ENCODE measurements around the gene FBLN2. TPM values are rescaled to one million over a fixed set of nuclear protein-coding genes. Genes with fewer than 3 reads are reported as not detected.
A peak's percentile ranks its signal among the peaks of the same experiment; 100 is the strongest.

The FBLN2 gene
- total and polyA plus RNA-seq, 7 donors = 12.8 to 59.4 (median 24.9) TPM

GRCh38 chr3:13648060-13649001 lies 99.4 kb downstream of the FBLN2 start:
- Histone ChIP-seq H3K27me3 (ENCODE audit: insufficient read depth in 3 of 3, low read length in 2 of 3) (peaks cover 0 to 9% (median 0%) of the 10 kb centered on the region in 3 donors), H3K4me3 (no peak overlapping the region)
- peak; percentile 80 to 90 (median 84) for ATAC-seq

DNA sequence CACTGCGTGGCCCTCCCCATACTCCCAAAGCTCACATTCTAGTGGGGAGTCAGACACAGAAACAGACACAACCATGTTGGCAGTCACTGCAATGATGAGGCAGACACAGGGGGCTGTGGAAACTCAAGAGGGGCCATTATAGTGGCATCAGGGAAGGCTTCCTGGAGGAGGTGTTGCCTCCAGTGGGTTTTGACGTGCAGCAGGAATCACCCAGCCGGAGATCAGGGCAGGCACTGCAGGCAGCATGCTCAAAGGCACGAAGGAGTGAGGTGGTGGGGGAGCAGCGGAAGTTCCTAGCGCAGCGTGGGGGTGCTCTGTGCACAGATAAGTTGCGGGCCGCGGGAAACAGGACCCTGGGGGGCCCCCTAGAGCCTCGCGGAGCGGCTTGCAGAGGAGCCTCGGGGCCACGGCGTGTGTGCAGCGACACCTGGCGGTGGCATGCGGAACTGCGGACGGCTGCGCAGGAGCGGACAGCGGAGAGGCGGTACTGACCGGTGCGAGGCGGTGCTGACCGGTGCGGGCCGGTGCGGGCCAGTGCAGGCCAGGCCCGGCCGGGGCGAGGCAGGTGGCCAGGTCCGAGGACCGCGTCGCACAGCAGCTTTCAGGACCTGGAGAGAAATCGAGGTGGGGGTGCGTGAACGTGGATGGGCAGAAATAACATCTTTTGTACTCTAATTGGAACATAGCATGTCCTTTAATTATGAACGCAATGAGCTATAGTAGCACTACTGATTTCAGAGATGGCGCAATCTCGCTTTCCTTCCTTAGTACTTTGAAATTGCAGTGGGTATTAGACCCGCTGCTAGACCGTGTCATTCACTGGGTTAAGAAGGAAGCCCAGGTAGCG lies 101.5 kb downstream of the FBLN2 start:
- DNase-seq (peak; percentile 75 to 89), ATAC-seq (peak; percentile 78 to 87 (median 84))
- no peaks in the 10 kb centered on the region for H3K9me3 ChIP-seq
- H3K36me3 ChIP-seq (ENCODE audit: insufficient read depth in 1 of 2, low read depth in 1 of 2) = no peaks in the 10 kb centered on the region
- H3K27ac ChIP-seq = no peak overlapping the region
- TF ChIP-seq, protein P1, sequence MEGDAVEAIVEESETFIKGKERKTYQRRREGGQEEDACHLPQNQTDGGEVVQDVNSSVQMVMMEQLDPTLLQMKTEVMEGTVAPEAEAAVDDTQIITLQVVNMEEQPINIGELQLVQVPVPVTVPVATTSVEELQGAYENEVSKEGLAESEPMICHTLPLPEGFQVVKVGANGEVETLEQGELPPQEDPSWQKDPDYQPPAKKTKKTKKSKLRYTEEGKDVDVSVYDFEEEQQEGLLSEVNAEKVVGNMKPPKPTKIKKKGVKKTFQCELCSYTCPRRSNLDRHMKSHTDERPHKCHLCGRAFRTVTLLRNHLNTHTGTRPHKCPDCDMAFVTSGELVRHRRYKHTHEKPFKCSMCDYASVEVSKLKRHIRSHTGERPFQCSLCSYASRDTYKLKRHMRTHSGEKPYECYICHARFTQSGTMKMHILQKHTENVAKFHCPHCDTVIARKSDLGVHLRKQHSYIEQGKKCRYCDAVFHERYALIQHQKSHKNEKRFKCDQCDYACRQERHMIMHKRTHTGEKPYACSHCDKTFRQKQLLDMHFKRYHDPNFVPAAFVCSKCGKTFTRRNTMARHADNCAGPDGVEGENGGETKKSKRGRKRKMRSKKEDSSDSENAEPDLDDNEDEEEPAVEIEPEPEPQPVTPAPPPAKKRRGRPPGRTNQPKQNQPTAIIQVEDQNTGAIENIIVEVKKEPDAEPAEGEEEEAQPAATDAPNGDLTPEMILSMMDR (IDR thresholded peaks at IDR 0.05) = peak; percentile 100
- intact Hi-C loops (cut with DNase I) = loop anchor here in 1 of 2 donors (5.0 kb wide), 1 partner anchor 433 kb away; no protein-coding TSS in a partner anchor
- WGBS, 3 donors = 16 to 19% (median 18%) methylated on average over 48 of the region's 48 CpGs
- H3K4me3 ChIP-seq = no peak overlapping the region
- H3K4me1 ChIP-seq = peaks cover 4% of the 10 kb centered on the region
- H3K27me3 ChIP-seq (ENCODE audit: insufficient read depth in 3 of 3, low read length in 2 of 3) = peaks cover 0 to 19% (median 5%) of the 10 kb centered on the region in 3 donors

More at GRCh38 chr3:13648060-13649001, 99.4 kb downstream of the FBLN2 start:
- WGBS, 3 donors = 11 to 12% (median 12%) methylated on average over 20 of the region's 20 CpGs
- no peaks in the 10 kb centered on the region for H3K36me3 ChIP-seq (ENCODE audit: insufficient read depth in 1 of 2, low read depth in 1 of 2)
- no peaks in the 10 kb centered on the region for H3K9me3 ChIP-seq
- peaks cover 4% of the 10 kb centered on the region for H3K4me1 ChIP-seq
- TF ChIP-seq, protein P1 (IDR thresholded peaks at IDR 0.05) = peak; percentile 97
- H3K27ac ChIP-seq = no peak overlapping the region
- DNase-seq = peak; percentile 83 to 88
- intact Hi-C loops (cut with DNase I) = loop anchor here (1.0 to 5.0 kb wide), 5 partner anchors 76 to 556 kb away; no protein-coding TSS in a partner anchor

DNA sequence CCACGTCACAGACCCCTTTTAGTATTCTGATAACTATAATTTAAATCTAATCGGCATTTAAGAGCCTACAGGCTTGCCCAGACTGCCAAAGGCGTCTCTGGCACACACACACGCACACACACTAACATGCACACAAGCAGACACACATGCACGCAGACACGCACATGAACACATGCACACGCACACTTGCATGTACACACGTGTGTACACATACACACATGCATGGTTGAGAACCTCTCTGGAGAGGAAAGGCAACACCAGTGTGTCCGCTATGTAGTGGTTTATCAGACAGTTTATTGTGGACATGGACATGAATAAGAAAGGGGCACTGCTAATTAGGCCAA lies 102.1 kb downstream of the FBLN2 start:
- H3K27me3 ChIP-seq (ENCODE audit: insufficient read depth in 3 of 3, low read length in 2 of 3) = peaks cover 0 to 25% (median 5%) of the 10 kb centered on the region in 3 donors
- TF ChIP-seq, protein P1 (IDR thresholded peaks at IDR 0.05) = no peak
- H3K27ac ChIP-seq = no peak overlapping the region
- peaks cover 4% of the 10 kb centered on the region for H3K4me1 ChIP-seq
- DNase-seq = peak in 1 of 2 donors; percentile 7
- H3K36me3 ChIP-seq (ENCODE audit: insufficient read depth in 1 of 2, low read depth in 1 of 2) = no peaks in the 10 kb centered on the region
- 90 to 92% (median 91%) methylated on average over 9 of the region's 9 CpGs for WGBS, 3 donors
- H3K4me3 ChIP-seq = no peak overlapping the region
- no peaks in the 10 kb centered on the region for H3K9me3 ChIP-seq
- intact Hi-C loops (cut with DNase I) = loop anchor here in 1 of 2 donors (5.0 kb wide), 1 partner anchor 434 kb away; no protein-coding TSS in a partner anchor
- no peak for ATAC-seq

GRCh38 chr3:13651775-13652428 lies 103.0 kb downstream of the FBLN2 start:
- Histone ChIP-seq H3K27me3 (ENCODE audit: insufficient read depth in 3 of 3, low read length in 2 of 3) (peaks cover 0 to 33% (median 8%) of the 10 kb centered on the region in 3 donors), H3K27ac (no peak overlapping the region), H3K36me3 (ENCODE audit: insufficient read depth in 1 of 2, low read depth in 1 of 2) (no peaks in the 10 kb centered on the region), H3K9me3 (no peaks in the 10 kb centered on the region), H3K4me3 (no peak overlapping the region), H3K4me1 (peaks cover 4% of the 10 kb centered on the region)
- intact Hi-C loops (cut with DNase I) = loop anchor here in 1 of 2 donors (5.0 kb wide), 1 partner anchor 435 kb away; no protein-coding TSS in a partner anchor
- DNase-seq (peak in 1 of 2 donors; percentile 1), ATAC-seq (no peak)
- TF ChIP-seq, protein P1 (IDR thresholded peaks at IDR 0.05) = no peak
- WGBS, 3 donors = 88 to 94% (median 94%) methylated on average over 12 of the region's 12 CpGs
